ENCODE results near the gene NACC2.

DNA sequence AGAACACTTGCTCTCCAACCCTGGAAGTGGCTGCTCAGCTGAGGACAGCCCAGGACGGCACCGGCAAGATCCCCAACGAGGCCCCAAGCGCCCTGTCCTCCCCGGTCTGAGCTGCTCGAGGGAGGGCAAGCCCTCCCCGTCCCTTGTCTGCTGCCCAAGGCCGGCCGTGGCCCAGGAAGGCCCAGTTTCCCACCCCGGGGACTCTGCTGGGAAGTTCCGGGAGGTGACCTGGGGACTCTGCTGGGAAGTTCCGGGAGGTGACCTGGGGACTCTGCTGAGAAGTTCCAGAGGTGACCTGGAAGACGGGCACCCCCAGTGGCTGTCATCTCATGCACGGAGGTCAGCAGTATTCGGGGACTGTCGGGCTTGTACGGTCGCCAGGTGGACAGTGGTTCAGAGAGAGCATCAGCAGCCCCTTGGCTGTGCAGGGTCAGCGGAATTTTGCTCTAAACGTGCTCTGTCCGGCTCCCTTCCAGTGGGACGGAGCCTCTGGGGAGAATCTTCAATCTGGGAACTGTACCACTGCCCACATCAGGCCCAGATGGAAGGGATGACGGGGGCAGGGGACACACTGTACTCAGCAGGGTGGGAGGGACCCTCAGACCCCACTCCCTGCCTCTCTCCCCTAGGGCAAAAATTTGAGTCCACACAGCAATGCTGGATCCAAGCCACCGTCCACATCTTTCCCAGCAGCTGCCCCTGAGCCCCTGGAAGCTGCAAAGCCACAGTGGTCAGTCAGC lies 7.2 kb downstream of the NACC2 start:
- no peak for TF ChIP-seq MYC (IDR thresholded peaks at IDR 0.05; ENCODE audit: insufficient read depth, insufficient read length, insufficient replicate concordance, low read length, severe bottlenecking)
- no peak for TF ChIP-seq CTCF (IDR thresholded peaks at IDR 0.05 in 2 of 3, conservative IDR thresholded peaks at IDR 0.05 in 1 of 3; ENCODE audit: control insufficient read depth in 2 of 3, extremely low read depth in 1 of 3, insufficient read depth in 1 of 3, low read depth in 3 of 3, low read length in 3 of 3)
- TF ChIP-seq, protein P1, sequence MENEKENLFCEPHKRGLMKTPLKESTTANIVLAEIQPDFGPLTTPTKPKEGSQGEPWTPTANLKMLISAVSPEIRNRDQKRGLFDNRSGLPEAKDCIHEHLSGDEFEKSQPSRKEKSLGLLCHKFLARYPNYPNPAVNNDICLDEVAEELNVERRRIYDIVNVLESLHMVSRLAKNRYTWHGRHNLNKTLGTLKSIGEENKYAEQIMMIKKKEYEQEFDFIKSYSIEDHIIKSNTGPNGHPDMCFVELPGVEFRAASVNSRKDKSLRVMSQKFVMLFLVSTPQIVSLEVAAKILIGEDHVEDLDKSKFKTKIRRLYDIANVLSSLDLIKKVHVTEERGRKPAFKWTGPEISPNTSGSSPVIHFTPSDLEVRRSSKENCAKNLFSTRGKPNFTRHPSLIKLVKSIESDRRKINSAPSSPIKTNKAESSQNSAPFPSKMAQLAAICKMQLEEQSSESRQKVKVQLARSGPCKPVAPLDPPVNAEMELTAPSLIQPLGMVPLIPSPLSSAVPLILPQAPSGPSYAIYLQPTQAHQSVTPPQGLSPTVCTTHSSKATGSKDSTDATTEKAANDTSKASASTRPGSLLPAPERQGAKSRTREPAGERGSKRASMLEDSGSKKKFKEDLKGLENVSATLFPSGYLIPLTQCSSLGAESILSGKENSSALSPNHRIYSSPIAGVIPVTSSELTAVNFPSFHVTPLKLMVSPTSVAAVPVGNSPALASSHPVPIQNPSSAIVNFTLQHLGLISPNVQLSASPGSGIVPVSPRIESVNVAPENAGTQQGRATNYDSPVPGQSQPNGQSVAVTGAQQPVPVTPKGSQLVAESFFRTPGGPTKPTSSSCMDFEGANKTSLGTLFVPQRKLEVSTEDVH (IDR thresholded peaks at IDR 0.05; ENCODE audit: low read depth, partially characterized antibody) = no peak
- no peak for TF ChIP-seq KDM1A (IDR thresholded peaks at IDR 0.05; ENCODE audit: borderline replicate concordance)
- no peak for TF ChIP-seq EZH2 (IDR thresholded peaks at IDR 0.05; ENCODE audit: borderline replicate concordance, control insufficient read depth, low read depth, low read length)
- no peak for TF ChIP-seq CEBPB (IDR thresholded peaks at IDR 0.05; ENCODE audit: borderline replicate concordance in 1 of 2, low read depth in 2 of 2, low read length in 2 of 2)
- no peak for TF ChIP-seq ETV6 (conservative IDR thresholded peaks at IDR 0.05 in 1 of 2, IDR thresholded peaks at IDR 0.05 in 1 of 2; ENCODE audit: borderline replicate concordance in 1 of 2, low read depth in 1 of 2)
- TF ChIP-seq, protein P2, sequence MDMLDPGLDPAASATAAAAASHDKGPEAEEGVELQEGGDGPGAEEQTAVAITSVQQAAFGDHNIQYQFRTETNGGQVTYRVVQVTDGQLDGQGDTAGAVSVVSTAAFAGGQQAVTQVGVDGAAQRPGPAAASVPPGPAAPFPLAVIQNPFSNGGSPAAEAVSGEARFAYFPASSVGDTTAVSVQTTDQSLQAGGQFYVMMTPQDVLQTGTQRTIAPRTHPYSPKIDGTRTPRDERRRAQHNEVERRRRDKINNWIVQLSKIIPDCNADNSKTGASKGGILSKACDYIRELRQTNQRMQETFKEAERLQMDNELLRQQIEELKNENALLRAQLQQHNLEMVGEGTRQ (IDR thresholded peaks at IDR 0.05; ENCODE audit: borderline replicate concordance, low read depth, low read length) = no peak
- TF ChIP-seq ESRRA (IDR thresholded peaks at IDR 0.05; ENCODE audit: low read length) = no peak
- no peak for TF ChIP-seq POLR2A (IDR thresholded peaks at IDR 0.05; ENCODE audit: low read depth, low read length)
- no peak for TF ChIP-seq MXI1 (IDR thresholded peaks at IDR 0.05; ENCODE audit: low read depth, low read length)
- TF ChIP-seq NR2F1 (conservative IDR thresholded peaks at IDR 0.05) = no peak
- no peak for TF ChIP-seq NFIC (IDR thresholded peaks at IDR 0.05; ENCODE audit: low read depth, low read length)
- TF ChIP-seq, protein P3, sequence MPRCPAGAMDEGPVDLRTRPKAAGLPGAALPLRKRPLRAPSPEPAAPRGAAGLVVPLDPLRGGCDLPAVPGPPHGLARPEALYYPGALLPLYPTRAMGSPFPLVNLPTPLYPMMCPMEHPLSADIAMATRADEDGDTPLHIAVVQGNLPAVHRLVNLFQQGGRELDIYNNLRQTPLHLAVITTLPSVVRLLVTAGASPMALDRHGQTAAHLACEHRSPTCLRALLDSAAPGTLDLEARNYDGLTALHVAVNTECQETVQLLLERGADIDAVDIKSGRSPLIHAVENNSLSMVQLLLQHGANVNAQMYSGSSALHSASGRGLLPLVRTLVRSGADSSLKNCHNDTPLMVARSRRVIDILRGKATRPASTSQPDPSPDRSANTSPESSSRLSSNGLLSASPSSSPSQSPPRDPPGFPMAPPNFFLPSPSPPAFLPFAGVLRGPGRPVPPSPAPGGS (IDR thresholded peaks at IDR 0.05; ENCODE audit: borderline replicate concordance, insufficient read depth, low read depth, low read length, poor library complexity, severe bottlenecking) = no peak

Measured in GM12878 (cell line).